Inferior parietal cortex (tissue), 1 donor: ENCODE data around the gene INO80B.

Source experiments
- DNase-seq: peaks from one replicate; pipeline ENCODE4 v3.0.0-alpha.2; 2016; ENCODE audit errors: extremely low spot score

The INO80B gene

DNA sequence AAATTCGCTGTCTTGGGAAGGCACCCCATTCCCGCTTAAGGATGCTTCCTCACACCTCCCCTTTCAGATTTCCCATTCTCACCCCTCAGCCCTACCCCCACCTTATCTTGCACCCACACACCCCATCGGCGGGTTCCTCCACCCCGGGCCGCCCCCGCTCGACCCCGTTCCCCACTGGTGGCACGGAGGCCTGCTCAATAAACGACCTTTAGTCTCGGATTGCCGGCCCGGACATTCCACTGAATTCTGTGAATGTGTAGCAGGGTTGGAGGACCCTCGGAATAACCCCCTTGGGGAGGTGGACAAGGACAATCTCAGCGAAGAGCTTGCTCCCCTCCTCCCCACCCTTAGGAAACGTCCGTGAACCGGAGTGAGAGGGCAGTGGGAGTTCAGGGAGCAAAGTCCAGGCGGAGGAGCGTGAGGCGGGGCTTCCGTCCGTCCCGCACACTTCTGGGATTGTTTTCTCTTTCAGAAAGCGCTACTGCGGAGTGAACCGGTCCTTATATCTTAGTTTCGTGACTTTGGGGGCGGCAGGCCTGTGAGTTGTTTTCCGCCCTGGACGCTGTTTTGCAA lies 47.3 kb downstream of the INO80B start:
- DNase-seq = no peak

- DNase-seq = no peak
Measured at GRCh38 chr2:74502720-74503505, 48.0 kb downstream of the INO80B start.

- DNase-seq = no peak
Measured at GRCh38 chr2:74503506-74504475, 48.9 kb downstream of the INO80B start.

DNA sequence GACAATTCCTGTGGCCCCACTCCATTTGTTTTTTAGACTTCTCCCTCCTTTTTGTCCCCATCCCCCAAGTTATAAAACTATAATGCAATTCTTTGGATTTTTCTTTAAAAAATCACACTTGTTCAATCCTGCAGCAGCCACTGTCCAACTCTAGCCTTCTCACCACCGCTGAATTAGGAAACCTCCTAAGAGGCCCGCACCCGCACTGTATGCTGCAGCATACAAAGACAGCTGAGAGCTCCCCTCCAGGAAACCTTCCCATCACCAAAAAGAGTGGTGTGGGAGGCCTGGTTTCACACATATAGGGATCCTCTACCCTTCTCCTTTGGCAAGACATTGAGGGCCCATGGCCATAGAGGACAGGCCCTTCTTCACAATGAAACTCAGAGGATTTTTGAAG lies 49.7 kb downstream of the INO80B start:
- no peak for DNase-seq

- DNase-seq = no peak
Measured at GRCh38 chr2:74505448-74506246, 50.8 kb downstream of the INO80B start.

GRCh38 chr2:74507145-74507925 lies 52.4 kb downstream of the INO80B start, which contains the start of gene PCGF1:
Gene PCGF1, minus strand, starts transcription at chr2:74507695. Its CDS starts 27 bp downstream, at chr2:74507668.
- peak; percentile 98 for DNase-seq
